EH (cell line): Measurements from ENCODE around the gene LDB3.
"Not testable (repeated sequence)": the region's sequence is repeated elsewhere in the genome, so short reads cannot be mapped to it uniquely, and the experiment has no call there.

ENCODE experiments used
- DNase-seq: peaks from one replicate; pipeline ENCODE4 v3.0.0-alpha.2; 2015; ENCODE audit warnings: low read depth

Gene LDB3

GRCh38 chr10:86668297-86669165, at the start of gene LDB3:
TSS of gene LDB3 (plus strand) at chr10:86668511. CDS start at chr10:86668692, 181 bp downstream.
- DNase-seq = peak; percentile 88

- peak; percentile 55 for DNase-seq
Measured at GRCh38 chr10:86628311-86628710, 40.0 kb upstream of the LDB3 start.

GRCh38 chr10:86630079-86630478, 38.2 kb upstream of the LDB3 start:
- peak; percentile 27 for DNase-seq

- DNase-seq = peak; percentile 43
Measured at GRCh38 chr10:86632009-86632800, 36.1 kb upstream of the LDB3 start.

- DNase-seq = no peak
Measured at GRCh38 chr10:86632951-86633350, 35.4 kb upstream of the LDB3 start.

GRCh38 chr10:86635402-86635801, 32.9 kb upstream of the LDB3 start:
- peak; percentile 95 for DNase-seq

- DNase-seq = peak; percentile 67
Measured at GRCh38 chr10:86636311-86636710, 32.0 kb upstream of the LDB3 start.

GRCh38 chr10:86642021-86642420, 26.3 kb upstream of the LDB3 start:
- no peak for DNase-seq

GRCh38 chr10:86642499-86642898, 25.8 kb upstream of the LDB3 start:
- peak; percentile 62 for DNase-seq

- DNase-seq = peak; percentile 73
Measured at GRCh38 chr10:86644152-86644793, 24.0 kb upstream of the LDB3 start.

GRCh38 chr10:86644794-86645445, 23.4 kb upstream of the LDB3 start:
- no peak for DNase-seq

GRCh38 chr10:86645621-86646165, 22.6 kb upstream of the LDB3 start:
- not testable (repeated sequence) for DNase-seq

- no peak for DNase-seq
Measured at GRCh38 chr10:86646532-86646931, 21.8 kb upstream of the LDB3 start.

- DNase-seq = no peak
Measured at GRCh38 chr10:86646933-86647332, 21.4 kb upstream of the LDB3 start.

- peak; percentile 91 for DNase-seq
Measured at GRCh38 chr10:86647773-86648703, 20.3 kb upstream of the LDB3 start.

GRCh38 chr10:86648704-86649427, 19.4 kb upstream of the LDB3 start:
- DNase-seq = peak; percentile 95

- DNase-seq = no peak
Measured at GRCh38 chr10:86649471-86650150, 18.7 kb upstream of the LDB3 start.

GRCh38 chr10:86650151-86650550, 18.2 kb upstream of the LDB3 start:
- no peak for DNase-seq

GRCh38 chr10:86651021-86651471, 17.3 kb upstream of the LDB3 start:
- no peak for DNase-seq
